Ureter (tissue), 1 donor: ENCODE results near the gene SYT13. TPM values are rescaled to one million over a fixed set of nuclear protein-coding genes. Genes with fewer than 3 reads are reported as not detected.

ENCODE experiments used
- DNase-seq: peaks from one replicate; pipeline ENCODE4 v3.0.0-alpha.2; 2020; ENCODE audit warnings: low spot score
- total RNA-seq: library from RNA; stranded (reverse); gene quantifications from one replicate; pipeline ENCODE4 v1.2.4, GENCODE V29; 2023
- donor health status: DM: yes; HTN: yes; CAD: no.

The SYT13 gene
- total RNA-seq, 1 donor from 2014 or later: not detected

GRCh38 chr11:45218705-45219104 lies 67.4 kb downstream of the SYT13 start:
- DNase-seq: no peak

GRCh38 chr11:45217991-45218390 lies 68.2 kb downstream of the SYT13 start:
- no peak for DNase-seq

GRCh38 chr11:45216901-45217300 lies 69.2 kb downstream of the SYT13 start:
- DNase-seq: no peak

- no peak for DNase-seq
Observed at GRCh38 chr11:45216031-45216430, 70.1 kb downstream of the SYT13 start.

- DNase-seq: no peak
Observed at GRCh38 chr11:45215098-45215865, 70.9 kb downstream of the SYT13 start.

- DNase-seq: no peak
Observed at GRCh38 chr11:45213717-45214116, 72.4 kb downstream of the SYT13 start.

- DNase-seq: no peak
Observed at GRCh38 chr11:45213316-45213665, 72.8 kb downstream of the SYT13 start.

GRCh38 chr11:45212566-45213315 lies 73.4 kb downstream of the SYT13 start:
- no peak for DNase-seq

- no peak for DNase-seq
Observed at GRCh38 chr11:45211732-45212131, 74.4 kb downstream of the SYT13 start.

- no peak for DNase-seq
Observed at GRCh38 chr11:45210846-45211245, 75.3 kb downstream of the SYT13 start.

- DNase-seq: peak; percentile 89
Observed at GRCh38 chr11:45209891-45210699, 76.0 kb downstream of the SYT13 start.

GRCh38 chr11:45209000-45209879 lies 76.9 kb downstream of the SYT13 start:
- no peak for DNase-seq

GRCh38 chr11:45208135-45208534 lies 78.0 kb downstream of the SYT13 start:
- DNase-seq: no peak

- DNase-seq: no peak
Observed at GRCh38 chr11:45205978-45206377, 80.2 kb downstream of the SYT13 start.

- DNase-seq: no peak
Observed at GRCh38 chr11:45204761-45205160, 81.4 kb downstream of the SYT13 start.

- DNase-seq: no peak
Observed at GRCh38 chr11:45193695-45194094, 92.4 kb downstream of the SYT13 start.

Other genes starting within 250 kb of the SYT13 start
- gene PRDM11, start 139.7 kb downstream of the SYT13 start, total RNA-seq: 35.3 TPM